CD4-positive, alpha-beta T cell treated with Interleukin-6 at 100 ng/mL for 8 hours (primary cell): ENCODE measurements around the gene SGK1.

Experiments used
- DNase-seq: peaks from one replicate; pipeline ENCODE4 v3.0.0-alpha.2; 2020; ENCODE audit warnings: mixed read lengths, low spot score

SGK1 gene

DNA sequence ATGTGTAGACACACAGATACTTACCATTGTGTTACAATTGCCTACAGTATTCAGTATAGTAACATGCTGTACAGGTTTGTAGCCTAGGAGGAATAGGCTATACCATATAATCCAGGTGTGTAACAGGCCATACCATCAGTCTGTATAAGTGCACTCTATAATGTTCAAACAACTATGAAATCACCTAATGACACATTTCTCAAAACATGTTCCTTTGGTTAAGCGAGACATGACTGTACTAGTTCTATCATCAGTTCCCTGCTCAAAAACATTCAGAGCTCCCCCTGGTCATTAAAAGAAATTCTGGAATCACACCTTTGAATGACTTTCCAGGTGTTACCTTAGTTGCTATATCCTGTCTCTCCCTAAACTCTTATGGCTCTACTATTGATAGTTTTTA, 195.1 kb downstream of the SGK1 start:
- DNase-seq: no peak

GRCh38 chr6:134119486-134119885, 198.4 kb downstream of the SGK1 start:
- no peak for DNase-seq
